ENCODE measurements around the gene HIBCH. TPM values are rescaled to one million over a fixed set of nuclear protein-coding genes. Genes with fewer than 3 reads are reported as not detected.
"Not testable (repeated sequence)": the region's sequence is repeated elsewhere in the genome, so short reads cannot be mapped to it uniquely, and the experiment has no call there.

The HIBCH gene
- total RNA-seq, 1 donor from 2014 or later = 27.1 TPM

DNA sequence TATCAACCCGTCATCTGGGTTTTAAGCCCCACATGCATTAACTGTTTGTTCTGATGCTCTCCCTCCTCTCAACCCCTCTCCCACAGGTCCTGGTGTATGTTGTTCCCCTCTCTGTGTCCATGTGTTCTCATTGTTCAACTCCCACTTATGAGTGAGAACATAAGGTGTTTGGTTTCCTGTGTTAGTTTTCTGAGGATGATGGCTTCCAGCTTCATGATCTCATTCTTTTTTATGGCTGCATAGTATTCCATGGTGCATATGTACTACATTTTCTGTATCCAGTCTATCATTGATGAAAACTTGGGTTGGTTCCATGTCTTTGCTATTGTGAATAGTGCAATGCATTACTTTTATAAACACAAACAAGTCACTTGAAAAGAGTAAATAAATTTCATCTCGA lies 16.8 kb upstream of the HIBCH start:
- no peak overlapping the region for H3K4me3 Mint-ChIP-seq
- DNase-seq (ENCODE audit: low spot score) = no peak
- H3K4me1 Mint-ChIP-seq (ENCODE audit: low read depth) = no peaks in the 10 kb centered on the region
- H3K27ac Mint-ChIP-seq = no peak overlapping the region
- peaks cover 27% of the 10 kb centered on the region for H3K27me3 Mint-ChIP-seq (ENCODE audit: insufficient read depth)
- H3K36me3 Mint-ChIP-seq (ENCODE audit: low read depth) = no peaks in the 10 kb centered on the region
- intact Hi-C loops (cut with micrococcal nuclease) = no loop called here
- H3K9me3 Mint-ChIP-seq = no peaks in the 10 kb centered on the region

DNA sequence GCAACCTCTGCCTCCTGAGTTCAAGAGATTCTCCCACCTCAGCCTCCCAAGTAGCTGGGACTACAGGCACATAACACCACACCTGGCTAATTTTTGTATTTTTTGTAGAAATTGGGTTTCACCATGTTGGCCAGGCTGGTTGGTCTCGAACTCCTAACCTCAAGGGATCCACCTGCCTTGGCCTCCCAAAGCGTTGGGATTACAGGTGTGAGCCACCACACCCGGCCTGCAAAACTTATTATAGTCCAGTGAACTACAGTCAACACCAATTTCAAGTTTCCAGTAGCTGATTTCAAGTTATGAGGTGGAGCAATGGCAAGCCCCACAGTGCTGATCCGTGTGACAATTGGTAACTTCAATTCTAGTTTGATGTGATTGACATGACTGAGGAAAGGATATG lies 16.0 kb upstream of the HIBCH start:
- H3K9me3 Mint-ChIP-seq; DNase-seq (ENCODE audit: low spot score); intact Hi-C loops (cut with micrococcal nuclease); H3K36me3 Mint-ChIP-seq (ENCODE audit: low read depth); H3K4me1 Mint-ChIP-seq (ENCODE audit: low read depth); H3K27ac Mint-ChIP-seq; H3K4me3 Mint-ChIP-seq: not testable (repeated sequence)
- H3K27me3 Mint-ChIP-seq (ENCODE audit: insufficient read depth) = peaks cover 26% of the 10 kb centered on the region

DNA sequence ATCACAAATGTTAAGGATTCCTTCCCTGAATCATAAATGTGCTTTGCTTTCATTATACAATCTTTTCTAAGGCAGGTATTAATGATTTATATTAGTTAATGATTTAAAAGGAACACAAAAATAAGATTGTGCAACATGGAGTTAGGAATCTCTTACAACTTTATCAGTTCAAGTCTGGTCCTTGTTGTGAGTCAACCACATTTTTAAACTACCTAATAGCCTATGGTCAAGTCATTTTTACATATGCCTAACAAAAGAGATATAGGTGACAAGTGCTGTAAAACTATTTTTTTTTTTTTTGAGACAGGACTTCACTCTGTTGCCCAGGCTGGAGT lies 15.6 kb upstream of the HIBCH start:
- no peak overlapping the region for H3K27ac Mint-ChIP-seq
- no peaks in the 10 kb centered on the region for H3K36me3 Mint-ChIP-seq (ENCODE audit: low read depth)
- no peak for DNase-seq (ENCODE audit: low spot score)
- H3K9me3 Mint-ChIP-seq = no peaks in the 10 kb centered on the region
- no peaks in the 10 kb centered on the region for H3K4me1 Mint-ChIP-seq (ENCODE audit: low read depth)
- peaks cover 29% of the 10 kb centered on the region for H3K27me3 Mint-ChIP-seq (ENCODE audit: insufficient read depth)
- intact Hi-C loops (cut with micrococcal nuclease) = no loop called here
- H3K4me3 Mint-ChIP-seq = no peak overlapping the region

DNA sequence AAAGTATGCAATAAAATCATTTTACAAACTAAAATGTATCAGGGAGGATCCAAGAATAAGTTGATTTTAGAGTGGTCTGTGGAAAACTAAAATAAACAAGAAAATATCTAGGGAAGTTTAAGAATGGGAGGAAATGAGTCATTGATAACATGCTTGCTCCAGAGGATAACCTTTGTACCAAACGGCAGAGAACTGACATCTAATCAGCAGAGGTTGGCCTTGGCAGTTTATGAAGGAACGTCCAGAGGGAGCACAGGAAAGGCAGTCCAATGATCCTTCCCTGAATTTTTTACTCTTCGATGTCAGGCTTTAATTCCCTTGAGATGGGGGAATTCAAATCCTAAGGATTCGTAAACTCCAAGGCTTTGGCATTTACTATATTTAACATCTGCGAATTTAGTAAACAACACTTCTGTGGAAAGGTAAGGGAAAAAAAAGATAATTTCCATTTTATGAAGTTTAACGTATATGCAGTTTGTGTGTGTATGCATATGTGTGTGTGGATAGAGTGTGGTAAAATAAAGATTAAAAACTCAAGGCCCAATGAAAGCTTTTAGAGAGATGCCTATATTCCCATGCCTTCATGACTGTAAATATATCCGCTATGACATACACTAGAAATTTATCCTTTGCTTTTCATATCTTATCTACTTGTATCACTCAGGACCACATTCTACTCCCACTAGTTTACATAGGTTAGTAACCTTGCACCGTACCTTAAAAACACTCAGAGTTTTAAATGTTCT lies 15.0 kb upstream of the HIBCH start:
- Mint-ChIP-seq H3K36me3 (ENCODE audit: low read depth) (no peaks in the 10 kb centered on the region), H3K4me3 (no peak overlapping the region), H3K9me3 (no peaks in the 10 kb centered on the region), H3K27ac (no peak overlapping the region), H3K4me1 (ENCODE audit: low read depth) (no peaks in the 10 kb centered on the region), H3K27me3 (ENCODE audit: insufficient read depth) (peaks cover 34% of the 10 kb centered on the region)
- intact Hi-C loops (cut with micrococcal nuclease) = no loop called here
- no peak for DNase-seq (ENCODE audit: low spot score)

DNA sequence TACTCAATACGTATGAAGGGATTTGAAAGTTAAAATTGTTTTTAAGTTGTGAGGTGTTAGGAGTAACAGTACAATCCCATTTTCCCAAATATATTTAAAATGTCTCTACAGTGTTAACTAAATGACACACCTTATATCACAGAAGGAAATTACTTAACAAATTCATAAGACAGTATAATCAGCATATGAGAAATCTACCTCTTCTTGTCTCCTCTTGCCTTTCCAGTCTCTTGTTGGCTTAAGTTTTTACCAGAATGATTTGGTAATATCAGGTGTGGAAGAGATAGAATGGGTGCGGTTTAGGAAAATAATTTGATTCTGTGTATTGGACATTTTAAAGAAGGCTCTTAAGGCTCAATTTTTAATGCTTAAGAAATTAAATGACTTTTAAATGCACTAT lies 14.3 kb upstream of the HIBCH start:
- H3K27ac Mint-ChIP-seq = no peak overlapping the region
- intact Hi-C loops (cut with micrococcal nuclease) = no loop called here
- H3K4me1 Mint-ChIP-seq (ENCODE audit: low read depth) = no peaks in the 10 kb centered on the region
- no peaks in the 10 kb centered on the region for H3K36me3 Mint-ChIP-seq (ENCODE audit: low read depth)
- H3K27me3 Mint-ChIP-seq (ENCODE audit: insufficient read depth) = peaks cover 36% of the 10 kb centered on the region
- DNase-seq (ENCODE audit: low spot score) = no peak
- H3K9me3 Mint-ChIP-seq = no peaks in the 10 kb centered on the region
- H3K4me3 Mint-ChIP-seq = no peak overlapping the region

DNA sequence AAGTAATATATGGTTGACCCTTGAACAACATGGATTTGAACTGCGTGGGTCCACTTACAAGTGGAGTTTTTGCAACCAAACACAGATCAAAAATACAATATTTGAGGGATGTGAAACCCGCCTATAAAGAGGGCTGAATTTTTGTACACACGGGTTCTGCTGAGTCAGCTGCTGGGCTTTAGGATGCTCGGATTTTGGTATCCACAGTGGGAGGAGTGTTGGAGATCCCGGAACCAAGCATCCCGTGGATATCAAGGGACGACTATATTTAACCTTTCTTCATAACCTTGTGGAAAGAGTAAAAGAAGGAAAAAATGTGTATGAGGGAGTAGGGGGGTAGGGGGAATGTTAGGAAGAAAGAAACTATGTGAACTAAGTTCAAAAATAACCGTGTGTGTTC lies 13.8 kb upstream of the HIBCH start:
- intact Hi-C loops (cut with micrococcal nuclease) = no loop called here
- Mint-ChIP-seq H3K27ac (no peak overlapping the region), H3K4me3 (no peak overlapping the region), H3K36me3 (ENCODE audit: low read depth) (no peaks in the 10 kb centered on the region), H3K4me1 (ENCODE audit: low read depth) (no peaks in the 10 kb centered on the region), H3K9me3 (no peaks in the 10 kb centered on the region), H3K27me3 (ENCODE audit: insufficient read depth) (peaks cover 36% of the 10 kb centered on the region)
- DNase-seq (ENCODE audit: low spot score) = no peak

DNA sequence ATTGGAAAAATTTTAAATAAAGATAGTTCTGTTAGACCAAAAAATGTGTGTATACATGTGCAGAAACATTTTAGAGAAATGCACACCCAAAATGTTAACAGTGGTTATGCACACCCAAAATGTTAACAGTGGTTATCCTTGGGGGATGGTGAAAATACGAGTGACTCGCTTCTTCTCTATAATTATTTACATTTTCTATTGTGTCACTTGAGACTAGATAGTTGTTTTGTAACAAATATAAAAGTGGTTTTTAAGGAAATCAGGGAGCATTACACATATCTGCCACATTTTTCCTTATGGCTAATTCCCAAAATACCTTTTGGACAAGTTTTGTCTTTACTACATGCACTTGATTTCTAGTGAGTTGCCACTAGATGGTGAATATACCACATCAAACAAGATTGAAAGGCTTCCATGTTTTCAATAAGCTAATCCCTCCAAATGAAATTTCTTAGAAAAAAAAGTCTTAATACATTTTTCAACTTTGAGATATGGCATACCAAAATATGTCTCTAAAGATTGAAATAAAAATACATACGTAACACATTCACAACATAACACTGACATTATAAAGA lies 9.0 kb upstream of the HIBCH start:
- intact Hi-C loops (cut with micrococcal nuclease) = no loop called here
- Mint-ChIP-seq H3K27ac (no peak overlapping the region), H3K36me3 (ENCODE audit: low read depth) (no peaks in the 10 kb centered on the region), H3K4me3 (no peak overlapping the region), H3K4me1 (ENCODE audit: low read depth) (no peaks in the 10 kb centered on the region), H3K9me3 (no peaks in the 10 kb centered on the region), H3K27me3 (ENCODE audit: insufficient read depth) (peaks cover 24% of the 10 kb centered on the region)
- DNase-seq (ENCODE audit: low spot score) = no peak

DNA sequence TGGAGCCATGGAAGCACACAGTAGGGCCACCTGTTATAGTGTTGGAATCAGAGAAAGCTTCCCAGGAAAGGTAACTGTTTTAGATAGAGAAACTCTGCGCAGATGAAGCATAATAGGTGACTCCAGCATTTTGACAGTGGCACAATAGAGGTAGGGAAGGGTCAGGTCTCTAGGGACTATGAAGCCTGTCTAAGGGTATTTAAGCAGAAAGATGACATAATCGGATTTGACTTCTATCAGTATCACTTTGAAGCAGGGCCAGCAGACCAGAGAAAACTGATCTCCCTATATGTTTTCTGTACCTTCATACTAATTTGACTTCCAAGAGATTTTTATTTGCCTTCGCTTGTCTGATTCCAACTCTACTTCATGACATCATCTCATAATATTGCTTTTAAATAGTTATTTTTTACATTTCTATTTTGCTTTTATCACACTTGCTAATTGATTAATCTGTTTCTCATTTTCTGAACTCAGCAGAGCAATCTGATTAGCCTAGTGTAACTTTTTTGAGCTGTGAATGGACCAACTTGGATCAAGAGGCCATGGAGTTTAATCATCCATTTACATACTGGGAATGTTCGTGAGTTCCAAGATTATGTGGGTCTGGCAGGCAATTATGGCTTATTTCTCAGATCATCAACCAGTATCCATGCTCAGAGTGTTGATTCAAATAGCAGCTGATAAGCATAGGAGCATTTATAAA lies 8.4 kb upstream of the HIBCH start:
- H3K27ac Mint-ChIP-seq = no peak overlapping the region
- no peak overlapping the region for H3K4me3 Mint-ChIP-seq
- no peak for DNase-seq (ENCODE audit: low spot score)
- intact Hi-C loops (cut with micrococcal nuclease) = no loop called here
- no peaks in the 10 kb centered on the region for H3K36me3 Mint-ChIP-seq (ENCODE audit: low read depth)
- no peaks in the 10 kb centered on the region for H3K4me1 Mint-ChIP-seq (ENCODE audit: low read depth)
- peaks cover 24% of the 10 kb centered on the region for H3K27me3 Mint-ChIP-seq (ENCODE audit: insufficient read depth)
- H3K9me3 Mint-ChIP-seq = no peaks in the 10 kb centered on the region

DNA sequence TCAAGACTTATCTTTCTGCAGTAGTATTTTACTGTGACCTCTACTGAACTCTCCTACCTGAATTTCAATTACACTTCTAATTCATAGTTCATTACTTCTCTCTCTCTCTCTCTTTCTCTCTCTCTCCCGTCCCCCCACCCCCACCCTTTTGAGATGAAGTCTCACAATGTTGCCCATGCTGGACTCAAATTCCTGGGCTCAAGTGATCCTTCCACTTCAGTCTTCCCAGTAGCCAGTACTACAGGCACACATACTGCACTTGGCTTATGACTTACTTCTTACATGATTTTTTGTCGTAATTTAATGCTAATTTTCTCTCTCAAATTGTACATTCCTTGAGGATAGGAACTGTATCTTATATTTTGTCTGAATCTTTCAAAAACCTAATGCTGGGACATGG lies 6.0 kb upstream of the HIBCH start:
- DNase-seq (ENCODE audit: low spot score) = no peak
- Mint-ChIP-seq H3K27me3 (ENCODE audit: insufficient read depth) (peaks cover 16% of the 10 kb centered on the region), H3K27ac (no peak overlapping the region), H3K9me3 (no peaks in the 10 kb centered on the region), H3K4me1 (ENCODE audit: low read depth) (peaks cover 4% of the 10 kb centered on the region), H3K4me3 (no peak overlapping the region), H3K36me3 (ENCODE audit: low read depth) (no peaks in the 10 kb centered on the region)
- intact Hi-C loops (cut with micrococcal nuclease) = no loop called here

DNA sequence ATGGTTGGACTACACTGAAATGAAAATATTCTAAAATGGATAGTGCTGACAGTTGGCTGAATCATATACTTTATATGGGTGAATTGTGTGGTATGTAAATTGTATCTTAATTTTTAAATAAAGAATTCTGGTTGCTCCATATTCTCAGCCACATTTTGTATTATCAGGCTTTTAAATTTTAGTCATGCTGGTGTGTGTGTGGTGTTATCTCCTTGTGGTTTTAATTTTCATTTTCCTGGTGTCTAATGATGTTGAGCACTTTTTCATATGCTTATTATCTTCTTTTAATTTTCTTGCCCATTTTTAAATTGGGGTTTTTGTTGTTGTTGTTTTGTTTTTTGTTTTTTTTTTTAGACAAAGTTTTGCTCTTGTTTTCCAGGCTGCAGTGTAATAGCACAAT lies 3.8 kb upstream of the HIBCH start:
- no peak overlapping the region for H3K4me3 Mint-ChIP-seq
- H3K27ac Mint-ChIP-seq = no peak overlapping the region
- no peaks in the 10 kb centered on the region for H3K9me3 Mint-ChIP-seq
- peaks cover 2% of the 10 kb centered on the region for H3K27me3 Mint-ChIP-seq (ENCODE audit: insufficient read depth)
- H3K36me3 Mint-ChIP-seq (ENCODE audit: low read depth) = peaks cover 1% of the 10 kb centered on the region
- H3K4me1 Mint-ChIP-seq (ENCODE audit: low read depth) = peaks cover 18% of the 10 kb centered on the region
- intact Hi-C loops (cut with micrococcal nuclease) = loop anchor here (5.0 kb wide), 2 partner anchors 194 to 881 kb away; partner anchors contain the start of gene WDR75
- DNase-seq (ENCODE audit: low spot score) = no peak

DNA sequence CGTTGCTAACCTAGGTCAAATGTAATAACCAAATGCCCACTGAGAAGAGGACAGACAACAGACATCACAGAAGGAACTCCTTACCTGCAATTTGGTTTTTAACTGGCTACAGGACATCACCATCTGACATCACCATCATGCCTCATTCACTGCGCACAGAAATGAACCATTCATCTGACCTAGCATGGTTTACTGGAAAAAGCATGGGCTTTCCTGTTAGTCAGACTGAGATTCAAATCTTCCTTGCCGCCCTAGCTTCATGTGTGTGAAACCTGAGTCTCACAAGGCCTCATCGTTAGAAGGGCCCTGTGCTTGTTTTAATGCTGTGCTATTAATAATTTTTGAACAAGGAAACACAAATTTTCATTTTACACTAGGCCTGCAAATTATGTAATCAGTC lies 1.1 kb upstream of the HIBCH start:
- intact Hi-C loops (cut with micrococcal nuclease) = loop anchor here (1.0 to 5.0 kb wide), 5 partner anchors 88 to 878 kb away; partner anchors contain the start of genes MFSD6, ORMDL1, PMS1 and WDR75
- peak; percentile 17 for DNase-seq (ENCODE audit: low spot score)

DNA sequence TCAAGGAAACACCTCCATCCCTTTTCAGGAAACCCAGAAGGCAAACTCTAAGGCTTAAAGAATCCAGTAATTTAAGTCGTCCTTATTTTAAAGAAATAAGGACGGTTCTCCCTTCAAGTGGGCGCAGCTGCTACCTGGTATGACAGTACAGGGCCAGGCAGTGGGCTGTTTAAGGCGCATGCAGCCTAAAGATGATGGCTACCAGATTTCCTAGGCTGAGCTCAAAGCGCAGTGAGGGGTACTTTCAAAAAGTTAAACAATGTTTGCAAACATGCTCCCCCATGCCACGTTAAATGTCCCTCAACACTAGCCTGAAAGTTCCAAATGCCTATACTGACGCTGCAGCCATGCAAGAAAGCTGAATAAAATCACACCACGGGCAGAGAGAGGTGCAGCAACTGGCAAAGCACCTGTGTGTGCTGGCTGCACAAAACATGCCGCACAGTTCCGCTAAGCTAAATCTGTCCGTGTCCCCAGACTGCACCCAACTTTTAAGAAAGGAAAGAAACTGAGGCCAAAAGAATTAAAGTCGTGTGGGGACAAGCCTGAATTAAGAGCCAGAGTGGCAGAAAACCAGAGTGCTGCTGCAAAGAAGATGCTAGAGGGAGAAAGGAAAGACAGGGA lies 583 bp downstream of the HIBCH start:
- DNase-seq (ENCODE audit: low spot score) = peak; percentile 10
- Mint-ChIP-seq H3K27ac (peak overlapping the region; percentile 85), H3K36me3 (ENCODE audit: low read depth) (peaks cover 14% of the 10 kb centered on the region), H3K27me3 (ENCODE audit: insufficient read depth) (no peaks in the 10 kb centered on the region), H3K9me3 (no peaks in the 10 kb centered on the region), H3K4me1 (ENCODE audit: low read depth) (peaks cover 47% of the 10 kb centered on the region), H3K4me3 (peak overlapping the region; percentile 90)
- intact Hi-C loops (cut with micrococcal nuclease) = loop anchor here (1.0 to 10.0 kb wide), 11 partner anchors 25 to 706 kb away; partner anchors contain the start of genes ASNSD1, NAB1, NEMP2 and OSGEPL1

More for the DNA sequence above, 1.1 kb upstream of the HIBCH start:
- H3K4me3 Mint-ChIP-seq = peak overlapping the region; percentile 90
- H3K27ac Mint-ChIP-seq = peak overlapping the region; percentile 89
- H3K9me3 Mint-ChIP-seq = no peaks in the 10 kb centered on the region
- no peaks in the 10 kb centered on the region for H3K27me3 Mint-ChIP-seq (ENCODE audit: insufficient read depth)
- peaks cover 8% of the 10 kb centered on the region for H3K36me3 Mint-ChIP-seq (ENCODE audit: low read depth)
- peaks cover 41% of the 10 kb centered on the region for H3K4me1 Mint-ChIP-seq (ENCODE audit: low read depth)

DNA sequence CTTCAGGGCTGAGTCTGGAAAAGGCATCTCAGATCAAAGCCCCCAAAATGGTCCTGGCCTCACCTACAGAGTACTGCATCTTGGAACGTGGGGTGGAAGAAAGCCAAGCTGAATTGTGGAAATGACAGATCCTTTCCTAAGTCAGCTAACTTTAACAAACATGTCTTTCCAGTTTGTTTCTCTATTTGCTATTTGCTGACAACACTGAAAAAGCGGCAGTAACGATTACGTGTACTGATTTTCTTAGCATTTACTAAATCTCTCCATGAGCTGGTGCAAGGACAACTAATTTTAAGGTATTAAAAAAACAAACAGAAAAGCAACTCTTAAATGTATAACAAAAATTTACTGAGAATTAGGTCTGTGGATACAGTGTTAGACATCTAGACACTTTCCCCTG lies 1.1 kb downstream of the HIBCH start:
- peak overlapping the region; percentile 85 for H3K27ac Mint-ChIP-seq
- DNase-seq (ENCODE audit: low spot score) = no peak
- peaks cover 47% of the 10 kb centered on the region for H3K4me1 Mint-ChIP-seq (ENCODE audit: low read depth)
- H3K27me3 Mint-ChIP-seq (ENCODE audit: insufficient read depth) = no peaks in the 10 kb centered on the region
- peak overlapping the region; percentile 90 for H3K4me3 Mint-ChIP-seq
- H3K36me3 Mint-ChIP-seq (ENCODE audit: low read depth) = peaks cover 14% of the 10 kb centered on the region
- intact Hi-C loops (cut with micrococcal nuclease) = loop anchor here (2.0 to 10.0 kb wide), 7 partner anchors 44 to 706 kb away; partner anchors contain the start of genes NAB1 and OSGEPL1
- H3K9me3 Mint-ChIP-seq = no peaks in the 10 kb centered on the region
